PC-3 (cell line): ENCODE data around the gene SPCS3.

Experiments
- CTCF ChIP-seq: fragments of 300-600 bp; sonication (generic); conservative IDR thresholded peaks from 2 replicates; pipeline ENCODE4 v1.5.1; 2017; ENCODE audit warnings: antibody characterized with exemption, low read depth, mild to moderate bottlenecking, low read length
- EZH2 ChIP-seq: fragments of 300-600 bp; sonication (generic); IDR thresholded peaks from one replicate; pipeline ENCODE4 v1.6.1; 2017; ENCODE audit warnings: antibody characterized with exemption, mild to moderate bottlenecking, low read length; ENCODE audit not compliant: unreplicated experiment
- EZH2phosphoT487 ChIP-seq: fragments of 300-600 bp; sonication (generic); IDR thresholded peaks from 2 replicates; pipeline ENCODE4 v1.6.1; 2018; ENCODE audit warnings: mild to moderate bottlenecking, antibody characterized with exemption, low read length, borderline replicate concordance

GRCh38 chr4:176273736-176274135 lies 46.0 kb upstream of the SPCS3 start:
- TF ChIP-seq CTCF (no peak), EZH2phosphoT487 (no peak), EZH2 (no peak)
